NCI-H748 treated with DMSO at 0.1 percent for 48 hours (cell line): ENCODE measurements around the gene MYOC.
"Not testable (repeated sequence)": the region's sequence is repeated elsewhere in the genome, so short reads cannot be mapped to it uniquely, and the experiment has no call there.

ENCODE experiments used
- DNase-seq: peaks from one replicate; lab custom pipeline; 2025; lab: John Stamatoyannopoulos, UW

The MYOC gene

GRCh38 chr1:171603042-171603441 lies 49.4 kb downstream of the MYOC start:
- DNase-seq: not testable (repeated sequence)

GRCh38 chr1:171600862-171601261 lies 51.6 kb downstream of the MYOC start:
- DNase-seq: no peak

GRCh38 chr1:171600310-171600709 lies 52.2 kb downstream of the MYOC start:
- not testable (repeated sequence) for DNase-seq

- no peak for DNase-seq
These were observed 55.3 kb downstream of the MYOC start for GRCh38 chr1:171597203-171597602.

- no peak for DNase-seq
These were observed 55.8 kb downstream of the MYOC start for GRCh38 chr1:171596705-171597104.

GRCh38 chr1:171596119-171596518 lies 56.4 kb downstream of the MYOC start:
- DNase-seq: no peak

GRCh38 chr1:171595324-171595723 lies 57.2 kb downstream of the MYOC start:
- no peak for DNase-seq

GRCh38 chr1:171590022-171590421 lies 62.5 kb downstream of the MYOC start:
- DNase-seq: no peak

GRCh38 chr1:171588230-171588629 lies 64.3 kb downstream of the MYOC start:
- DNase-seq: no peak

GRCh38 chr1:171585715-171586114 lies 66.8 kb downstream of the MYOC start:
- no peak for DNase-seq
